22Rv1 (cell line): ENCODE results near the gene TPST1.
"Not testable (repeated sequence)": the region's sequence is repeated elsewhere in the genome, so short reads cannot be mapped to it uniquely, and the experiment has no call there.

Experiments
- CTCF ChIP-seq: fragments of 450-650 bp; IDR thresholded peaks from 2 replicates; pipeline ENCODE4 v1.5.1; 2017; ENCODE audit warnings: mild to moderate bottlenecking
- ZFX ChIP-seq: fragments of 450-650 bp; IDR thresholded peaks from 2 replicates; pipeline ENCODE4 v1.6.1; 2017; ENCODE audit warnings: antibody characterized with exemption, borderline replicate concordance

GRCh38 chr7:66401126-66401525, 196.0 kb downstream of the TPST1 start:
- not testable (repeated sequence) for TF ChIP-seq CTCF, ZFX
